IgD-negative memory B cell (primary cell): ENCODE results near the gene SPATA19. TPM values are rescaled to one million over a fixed set of nuclear protein-coding genes. Genes with fewer than 3 reads are reported as not detected.

Experiments
- H3K27ac Mint-ChIP-seq, 3 donors: one replicate each; pipeline ENCODE4 v1.8.0; 2020 to 2022; ENCODE audit warnings: mild to moderate bottlenecking in 3 of 3, mixed read lengths in 3 of 3, moderate library complexity in 1 of 3
- H3K27me3 Mint-ChIP-seq: one replicate; pipeline ENCODE4 v1.8.0; 2021; ENCODE audit warnings: mixed read lengths
- H3K36me3 Mint-ChIP-seq: one replicate; pipeline ENCODE4 v1.8.0; 2020; ENCODE audit warnings: mild to moderate bottlenecking, mixed read lengths
- H3K4me1 Mint-ChIP-seq, 3 donors: one replicate each; pipeline ENCODE4 v1.8.0; 2020 to 2022; ENCODE audit warnings: mixed read lengths in 3 of 3, mild to moderate bottlenecking in 1 of 3
- H3K4me3 Mint-ChIP-seq, 4 donors: one replicate each; pipeline ENCODE4 v1.8.0; 2020 to 2022; ENCODE audit warnings: mild to moderate bottlenecking in 4 of 4, mixed read lengths in 4 of 4, moderate library complexity in 3 of 4
- H3K9me3 Mint-ChIP-seq, 3 donors: one replicate each; pipeline ENCODE4 v1.8.0; 2020 to 2021; ENCODE audit warnings: mixed read lengths in 3 of 3, mild to moderate bottlenecking in 1 of 3
- polyA plus RNA-seq: library from polyadenylated mRNA; unstranded; fragments of 300-500 nt; fragmentation: Illumina TruSeq; gene quantifications from one replicate; pipeline ENCODE4 v1.2.3, GENCODE V29; 2021

SPATA19 gene
- polyA plus RNA-seq, 1 donor from 2014 or later = not detected

- no peak overlapping the region for H3K27ac Mint-ChIP-seq
- peaks cover 6% of the 10 kb centered on the region for H3K27me3 Mint-ChIP-seq
- H3K4me3 Mint-ChIP-seq = no peak overlapping the region
- H3K9me3 Mint-ChIP-seq = peaks cover 3 to 21% (median 12%) of the 10 kb centered on the region in 3 donors
- no peaks in the 10 kb centered on the region for H3K36me3 Mint-ChIP-seq
- H3K4me1 Mint-ChIP-seq = no peaks in the 10 kb centered on the region
These were observed 51.1 kb downstream of the SPATA19 start for GRCh38 chr11:133794205-133794604.

DNA sequence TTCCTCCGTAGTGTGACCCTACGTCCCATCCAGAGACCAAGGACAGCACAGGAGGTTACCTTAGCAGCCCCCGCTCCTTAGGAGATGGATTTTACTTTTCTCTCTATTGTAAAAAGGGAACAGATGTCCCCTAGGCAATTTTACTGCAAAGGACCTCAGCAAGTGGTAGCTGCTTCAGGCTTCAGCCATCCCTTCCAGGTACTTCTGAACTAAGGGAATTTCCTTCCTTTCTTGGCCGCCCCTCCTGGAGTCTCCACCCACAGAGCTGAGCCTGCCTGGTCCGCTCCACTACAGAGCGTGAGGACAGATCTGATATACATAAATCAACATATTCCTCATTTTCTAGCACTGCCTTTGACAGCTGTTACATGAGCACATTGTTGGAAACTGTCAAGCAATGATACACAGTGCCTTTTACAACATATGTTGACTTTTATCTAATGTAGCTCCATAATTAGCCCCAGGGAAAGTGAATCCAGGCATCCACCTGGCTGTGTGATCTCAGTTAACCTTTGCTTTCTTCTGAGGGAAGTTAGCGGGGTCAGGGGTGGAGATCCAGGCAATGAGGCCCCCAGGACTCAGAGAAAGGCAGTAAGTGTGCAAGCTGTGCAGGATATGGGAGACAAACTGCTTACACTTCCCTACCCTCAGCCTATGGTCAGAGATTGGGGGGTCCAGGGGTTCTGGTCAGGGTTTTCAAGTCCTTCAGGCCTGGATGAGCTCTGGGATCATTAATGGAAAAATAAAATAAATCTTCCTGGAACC is 51.9 kb downstream of the SPATA19 start:
- Mint-ChIP-seq H3K27me3 (peaks cover 10% of the 10 kb centered on the region), H3K36me3 (no peaks in the 10 kb centered on the region), H3K9me3 (peaks cover 3 to 21% (median 12%) of the 10 kb centered on the region in 3 donors)

GRCh38 chr11:133790995-133791394 is 54.3 kb downstream of the SPATA19 start:
- H3K36me3 Mint-ChIP-seq = no peaks in the 10 kb centered on the region
- H3K27ac Mint-ChIP-seq = no peak overlapping the region
- H3K27me3 Mint-ChIP-seq = peaks cover 20% of the 10 kb centered on the region
- peaks cover 0 to 1% (median 0%) of the 10 kb centered on the region in 3 donors for H3K4me1 Mint-ChIP-seq
- no peak overlapping the region for H3K4me3 Mint-ChIP-seq
- peaks cover 1 to 21% (median 10%) of the 10 kb centered on the region in 3 donors for H3K9me3 Mint-ChIP-seq

More for the DNA sequence above, 51.9 kb downstream of the SPATA19 start:
- H3K4me3 Mint-ChIP-seq = no peak overlapping the region
- H3K4me1 Mint-ChIP-seq = no peaks in the 10 kb centered on the region
- H3K27ac Mint-ChIP-seq = no peak overlapping the region

Other genes with a start within 250 kb of the SPATA19 start
- not detected for gene IGSF9B, start 111.5 kb upstream of the SPATA19 start, polyA plus RNA-seq
- gene JAM3, start 223.6 kb upstream of the SPATA19 start, polyA plus RNA-seq = 17.6 TPM